Adrenal gland (tissue), 12 donors: ENCODE data around the gene KIF21B. TPM values are rescaled to one million over a fixed set of nuclear protein-coding genes. Genes with fewer than 3 reads are reported as not detected.

ENCODE experiments used
- DNase-seq, 7 donors: peaks; one replicate each; pipeline ENCODE4 v3.0.0-alpha.2; 2019 to 2020
- H3K27ac ChIP-seq, 5 donors: fragments of 200-600 bp; sonication (generic) in 4 of 5; 1 replicate in 3 of 5; 2 replicates in 2 of 5; pipeline versions ENCODE4 v1.5.1 to v1.8.0; 2016 to 2020; ENCODE audit warnings: mild to moderate bottlenecking in 1 of 5
- H3K27me3 ChIP-seq: fragments of 200-600 bp; 2 replicates; pipeline ENCODE4 v1.8.0; 2021
- H3K36me3 ChIP-seq, 2 donors: fragments of 200-600 bp; replicated peaks in 1 of 2; 1 replicate in 1 of 2; 2 replicates in 1 of 2; pipeline versions ENCODE4 v1.5.1 to v1.8.0; 2018 to 2022
- H3K4me1 ChIP-seq, 2 donors: fragments of 200-600 bp; replicated peaks in 1 of 2; 1 replicate in 1 of 2; 2 replicates in 1 of 2; pipeline versions ENCODE4 v1.5.1 to v1.8.0; 2018 to 2021
- H3K4me3 ChIP-seq, 4 donors: fragments of 200-600 bp; sonication (generic) in 3 of 4; one replicate each; pipeline ENCODE4 v1.5.1; 2016 to 2018
- H3K9me3 ChIP-seq, 3 donors: fragments of 200-600 bp; sonication (generic) in 1 of 3; replicated peaks in 1 of 3; 1 replicate in 2 of 3; 2 replicates in 1 of 3; pipeline versions ENCODE4 v1.5.1 to v1.8.0; 2016 to 2021
- CTCF ChIP-seq, 6 experiments: fragments of 450-650 bp in 4 of 6; fragments of 200-600 bp in 2 of 6; sonication (generic) in 1 of 6; IDR thresholded peaks; 1 replicate in 5 of 6; 2 replicates in 1 of 6; pipeline versions ENCODE4 v1.5.1 to v1.8.0; 2016 to 2021; ENCODE audit warnings: antibody characterized with exemption in 6 of 6, mild to moderate bottlenecking in 2 of 6, moderate library complexity in 1 of 6
- POLR2A ChIP-seq, 2 donors: fragments of 450-650 bp; IDR thresholded peaks; one replicate each; pipeline ENCODE4 v1.6.1; 2017; ENCODE audit warnings: antibody characterized with exemption in 2 of 2, mild to moderate bottlenecking in 2 of 2, moderate library complexity in 1 of 2
- WGBS, 4 donors: extraction: QIAGEN DNeasy Blood & Tissue Kit in 2 of 4; methylation state at CpG; one replicate each; pipeline versions ENCODE4 v1.1.5 to v1.1.7; 2013 to 2017; 5-methylcytosine and 5-hydroxymethylcytosine counted together
- intact Hi-C, 2 donors: fragments of 100-400 bp; cut with DNase I; formaldehyde crosslinking; loops; one replicate each; pipeline versions ENCODE4 v1.14.1 to v1.15.0; 2022 to 2023
- polyA plus RNA-seq, 3 donors: library from polyadenylated mRNA; stranded (reverse); fragments of 200-250 nt in 2 of 3; fragments of 350-450 nt in 1 of 3; fragmentation: Illumina TruSeq in 1 of 3; extraction: RNeasy Lipid Tissue Mini Kit (QIAGEN cat#74804) in 1 of 3; gene quantifications; one replicate each; pipeline ENCODE4 v1.2.3, GENCODE V29; 2013 to 2014
- total RNA-seq, 9 donors: library from RNA; depleted of rRNA in 4 of 9; stranded (reverse); fragments of >200 nt in 4 of 9; fragments of 120-200 nt in 1 of 9; fragmentation: NEBNext Ultra II Directional in 1 of 9; extraction: Animal tissue kit (Norgen Biotek cat#: 25700) in 1 of 9; gene quantifications; one replicate each; pipeline versions ENCODE4 v1.1.0 to v1.2.4, GENCODE V29; 2013 to 2023
- donor health status: healthy with polysubstance abuse.
- donor health status: Bipolar disorder and iron deficiency.
- donor health status: DM: yes; HTN: yes; CAD: no.
- donor health status: DM: no; HTN: no; CAD: no.
- donor health status: DM: no; HTN: no; CAD: no.
- donor health status: DM: yes; HTN: yes; CAD: no.

The KIF21B gene
- total and polyA plus RNA-seq, 12 donors, result 0.28 to 2.8 (median 1.3) TPM

GRCh38 chr1:201060586-201060985 lies 37.1 kb upstream of the KIF21B start:
- Histone ChIP-seq H3K36me3 (no peaks in the 10 kb centered on the region), H3K27ac (no peak overlapping the region), H3K4me3 (no peak overlapping the region), H3K9me3 (no peaks in the 10 kb centered on the region), H3K27me3 (no peaks in the 10 kb centered on the region), H3K4me1 (no peaks in the 10 kb centered on the region)
- no peak for DNase-seq
- intact Hi-C loops, result no loop called here
- TF ChIP-seq POLR2A (IDR thresholded peaks at IDR 0.05) (no peak), CTCF (IDR thresholded peaks at IDR 0.05) (no peak)
- 90 to 96% (median 95%) methylated on average over 4 of the region's 4 CpGs; no CpG with 5 or more reads in 1 of the 4 donors for WGBS, 4 donors

GRCh38 chr1:201059871-201060555 lies 36.5 kb upstream of the KIF21B start:
- intact Hi-C loops, result no loop called here
- Histone ChIP-seq H3K9me3 (no peaks in the 10 kb centered on the region), H3K4me3 (no peak overlapping the region), H3K27me3 (no peaks in the 10 kb centered on the region), H3K36me3 (no peaks in the 10 kb centered on the region), H3K27ac (no peak overlapping the region), H3K4me1 (no peaks in the 10 kb centered on the region)
- 84 to 92% (median 87%) methylated on average over 5 of the region's 5 CpGs for WGBS, 4 donors
- no peak for TF ChIP-seq POLR2A (IDR thresholded peaks at IDR 0.05)
- no peak for TF ChIP-seq CTCF (IDR thresholded peaks at IDR 0.05)
- no peak for DNase-seq

GRCh38 chr1:201059401-201059800 lies 35.9 kb upstream of the KIF21B start:
- Histone ChIP-seq H3K36me3 (no peaks in the 10 kb centered on the region), H3K4me3 (no peak overlapping the region), H3K9me3 (no peaks in the 10 kb centered on the region), H3K27me3 (no peaks in the 10 kb centered on the region), H3K4me1 (no peaks in the 10 kb centered on the region), H3K27ac (no peak overlapping the region)
- TF ChIP-seq POLR2A (IDR thresholded peaks at IDR 0.05), result no peak
- TF ChIP-seq CTCF (IDR thresholded peaks at IDR 0.05), result no peak
- intact Hi-C loops, result no loop called here
- WGBS, 4 donors, result 81 to 90% (median 86%) methylated on average over 3 of the region's 3 CpGs
- no peak for DNase-seq

GRCh38 chr1:201054091-201054543 lies 30.6 kb upstream of the KIF21B start:
- TF ChIP-seq POLR2A (IDR thresholded peaks at IDR 0.05) (no peak), CTCF (IDR thresholded peaks at IDR 0.05) (no peak)
- Histone ChIP-seq H3K4me1 (no peaks in the 10 kb centered on the region), H3K27ac (no peak overlapping the region), H3K4me3 (no peak overlapping the region), H3K36me3 (no peaks in the 10 kb centered on the region), H3K9me3 (no peaks in the 10 kb centered on the region), H3K27me3 (no peaks in the 10 kb centered on the region)
- intact Hi-C loops, result no loop called here
- 68 to 85% (median 77%) methylated on average over 9 to 10 of the region's 10 CpGs for WGBS, 4 donors
- DNase-seq, result no peak
